A673 (cell line): Measurements from ENCODE around the gene KRTAP4-3. TPM values are rescaled to one million over a fixed set of nuclear protein-coding genes. Genes with fewer than 3 reads are reported as not detected.

Experiments
- Bru-seq: library from RNA; stranded (reverse); fragments of 400-500 nt; gene quantifications from one replicate; lab custom pipeline; 2021; lab: Mats Ljungman, UMichigan
- BruChase-seq, 2 experiments: library from RNA; stranded (reverse); fragments of 400-500 nt; gene quantifications; one replicate each; lab custom pipeline; 2021; lab: Mats Ljungman, UMichigan
- BruUV-seq: library from RNA; stranded (reverse); fragments of 400-500 nt; replicated peaks from 2 replicates; lab custom pipeline; 2021; lab: Mats Ljungman, UMichigan
- CTCF ChIA-PET: fragments of 300-600 bp; sonication (Branson Sonifier 250); formaldehyde crosslinking; loops from one replicate; lab custom pipeline; 2022; ENCODE audit warnings: antibody characterized with exemption; lab: Charles Lee
- POLR2A ChIA-PET: fragments of 300-600 bp; sonication (Branson Sonifier 250); formaldehyde crosslinking; loops from one replicate; lab custom pipeline; 2022; ENCODE audit warnings: antibody characterized with exemption; ENCODE audit not compliant: low non-redundant PET; lab: Charles Lee
- DNase-seq: peaks from one replicate; pipeline ENCODE4 v3.0.0-alpha.2; 2015; ENCODE audit warnings: low spot score
- H3K27ac ChIP-seq: fragments of 200-600 bp; sonication (generic); 2 replicates; pipeline ENCODE4 v1.5.1; 2016; ENCODE audit warnings: mixed run types, low read depth, mild to moderate bottlenecking, mixed read lengths, antibody characterized with exemption, low read length; ENCODE audit not compliant: poor library complexity, severe bottlenecking
- H3K27me3 ChIP-seq: fragments of 200-600 bp; sonication (generic); replicated peaks from 2 replicates; pipeline ENCODE4 v1.6.1; 2017; ENCODE audit warnings: mixed run types, low read depth, mild to moderate bottlenecking, mixed read lengths, antibody characterized with exemption, low read length; ENCODE audit not compliant: insufficient read depth, poor library complexity
- H3K36me3 ChIP-seq: fragments of 200-600 bp; sonication (generic); 2 replicates; pipeline ENCODE4 v1.6.1; 2016; ENCODE audit warnings: mixed run types, mild to moderate bottlenecking, mixed read lengths, antibody characterized with exemption, low read length; ENCODE audit not compliant: insufficient read depth, poor library complexity, severe bottlenecking
- H3K4me1 ChIP-seq: fragments of 200-600 bp; sonication (generic); 2 replicates; pipeline ENCODE4 v1.6.1; 2017; ENCODE audit warnings: mixed run types, mild to moderate bottlenecking, mixed read lengths, antibody characterized with exemption, low read length; ENCODE audit not compliant: insufficient read depth, poor library complexity, severe bottlenecking
- H3K4me3 ChIP-seq: fragments of 200-600 bp; sonication (generic); 2 replicates; pipeline ENCODE4 v1.5.1; 2016; ENCODE audit warnings: low read depth, mixed run types, mild to moderate bottlenecking, mixed read lengths, low read length; ENCODE audit not compliant: poor library complexity, severe bottlenecking
- H3K9me3 ChIP-seq: fragments of 200-600 bp; sonication (generic); 2 replicates; pipeline ENCODE4 v1.6.1; 2016; ENCODE audit warnings: mixed run types, low read depth, mild to moderate bottlenecking, mixed read lengths, antibody characterized with exemption, low read length; ENCODE audit not compliant: poor library complexity, severe bottlenecking
- CTCF ChIP-seq: fragments of 300-800, 200-600 bp; sonication (generic); conservative IDR thresholded peaks from 2 replicates; pipeline ENCODE4 v1.5.1; 2017; ENCODE audit warnings: low read depth, mild to moderate bottlenecking, antibody characterized with exemption, low read length, moderate library complexity, mixed read lengths
- EZH2 ChIP-seq: fragments of 200-600 bp; sonication (generic); IDR thresholded peaks from 2 replicates; pipeline ENCODE4 v1.6.1; 2017; ENCODE audit warnings: borderline replicate concordance, low read depth, mild to moderate bottlenecking, mixed read lengths, antibody characterized with exemption, low read length; ENCODE audit not compliant: poor library complexity, severe bottlenecking
- intact Hi-C: fragments of 100-400 bp; cut with micrococcal nuclease; formaldehyde crosslinking; loops from one replicate; pipeline ENCODE4 v1.10.0; 2022; ENCODE audit not compliant: unreplicated experiment
- long read RNA-seq: library from polyadenylated mRNA; stranded (forward); transcript quantifications from one replicate; pipeline ENCODE4 v2.0.0, GENCODE V29; 2022
- total RNA-seq: library from RNA; stranded (reverse); gene quantifications from 2 replicates; pipeline ENCODE4 v1.2.3, GENCODE V29; 2021

Gene KRTAP4-3
- total RNA-seq (not detected in 2 replicates), Bru-seq, nascent RNA (not detected), BruChase-seq, experiment 1, labeled RNA remaining after a 2-hour chase (not detected), BruChase-seq, experiment 2, labeled RNA remaining after a 6-hour chase (not detected)
- long read RNA-seq = 0 reads

GRCh38 chr17:41168121-41168520, at the start of gene KRTAP4-3:
TSS of gene KRTAP4-3 (minus strand) at chr17:41168221. CDS start at chr17:41168172, 49 bp downstream.
- intact Hi-C loops = no loop called here
- Histone ChIP-seq H3K9me3 (no peaks in the 10 kb centered on the region), H3K4me3 (no peak within 1 kb of the TSS), H3K27ac (no peak within 1 kb of the TSS), H3K4me1 (no peaks in the 10 kb centered on the region), H3K27me3 (no peaks in the 10 kb centered on the region), H3K36me3 (no peaks in the 10 kb centered on the region)
- TF ChIP-seq CTCF (no peak), EZH2 (no peak)
- DNase-seq = no peak
- CTCF ChIA-PET = no interaction called here
- no TSS peak for BruUV-seq
- POLR2A ChIA-PET = interaction anchor here (0.6 kb wide), 1 partner anchor 11 kb away, joined by 3 read pairs; no protein-coding TSS in a partner anchor

- POLR2A ChIA-PET = no interaction called here
- H3K4me1 ChIP-seq = no peaks in the 10 kb centered on the region
- intact Hi-C loops = no loop called here
These were observed 47.7 kb upstream of the KRTAP4-3 start for GRCh38 chr17:41215681-41216080.

GRCh38 chr17:41212524-41213169, 44.6 kb upstream of the KRTAP4-3 start:
- Histone ChIP-seq H3K36me3 (no peaks in the 10 kb centered on the region), H3K27ac (no peak overlapping the region), H3K4me1 (no peaks in the 10 kb centered on the region), H3K9me3 (no peaks in the 10 kb centered on the region), H3K4me3 (no peak overlapping the region), H3K27me3 (no peaks in the 10 kb centered on the region)
- no peak for DNase-seq
- ChIA-PET POLR2A (no interaction called here), CTCF (no interaction called here)
- intact Hi-C loops = no loop called here
- no TSS peak for BruUV-seq
- TF ChIP-seq EZH2 (no peak), CTCF (no peak)

More at GRCh38 chr17:41215681-41216080, 47.7 kb upstream of the KRTAP4-3 start:
- BruUV-seq = no TSS peak
- no peak for DNase-seq
- H3K4me3 ChIP-seq = no peak overlapping the region
- H3K27me3 ChIP-seq = no peaks in the 10 kb centered on the region
- H3K36me3 ChIP-seq = no peaks in the 10 kb centered on the region
- H3K9me3 ChIP-seq = no peaks in the 10 kb centered on the region
- H3K27ac ChIP-seq = no peak overlapping the region
- TF ChIP-seq EZH2 (no peak), CTCF (no peak)
- CTCF ChIA-PET = no interaction called here
